HG03095 (cell line): ENCODE results near the gene PEDS1.
"Not testable (repeated sequence)": the region's sequence is repeated elsewhere in the genome, so short reads cannot be mapped to it uniquely, and the experiment has no call there.

Experiments used
- ATAC-seq: cut with Tn5 transposase; IDR thresholded peaks from one replicate; pipeline ENCODE4 v1.9.1; 2021; ENCODE audit warnings: moderate library complexity; ENCODE audit not compliant: unreplicated experiment

The PEDS1 gene

DNA sequence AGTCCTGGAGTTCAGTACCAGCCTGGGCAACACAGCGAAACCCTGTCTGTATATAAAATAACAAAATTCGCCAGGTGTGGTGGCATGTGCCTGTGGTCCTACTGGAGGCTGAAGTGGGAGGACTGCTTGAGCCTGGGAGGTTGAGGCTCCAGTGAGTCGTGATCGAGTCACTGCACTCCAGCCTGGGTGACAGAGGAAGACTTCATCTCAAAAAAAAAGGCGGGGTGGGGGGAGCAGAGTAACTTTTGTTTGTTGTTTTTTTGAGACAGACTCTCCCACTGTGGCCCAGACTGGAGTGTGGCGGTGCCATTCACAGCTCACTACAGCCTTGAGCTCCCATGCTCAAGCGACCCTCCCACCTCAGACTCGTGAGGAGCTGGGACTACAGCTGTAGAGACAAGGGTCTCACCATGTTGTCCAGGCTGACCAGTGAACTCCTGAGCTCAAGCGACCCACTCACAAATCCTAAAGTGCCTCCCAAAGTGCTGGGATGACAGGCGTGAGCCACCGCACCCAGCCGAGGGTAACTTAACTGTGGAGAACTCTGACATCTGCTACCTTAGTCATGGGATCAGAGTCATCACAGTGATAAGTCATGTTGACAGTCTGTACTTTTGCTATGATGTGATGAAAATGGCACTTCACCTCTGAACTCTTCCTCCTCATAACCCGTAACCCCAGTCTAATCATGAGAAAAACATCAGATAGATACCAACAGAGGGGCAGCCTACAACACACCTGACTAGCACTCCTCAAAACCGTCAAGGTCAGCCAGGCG lies 16.5 kb downstream of the PEDS1 start:
- no peak for ATAC-seq

DNA sequence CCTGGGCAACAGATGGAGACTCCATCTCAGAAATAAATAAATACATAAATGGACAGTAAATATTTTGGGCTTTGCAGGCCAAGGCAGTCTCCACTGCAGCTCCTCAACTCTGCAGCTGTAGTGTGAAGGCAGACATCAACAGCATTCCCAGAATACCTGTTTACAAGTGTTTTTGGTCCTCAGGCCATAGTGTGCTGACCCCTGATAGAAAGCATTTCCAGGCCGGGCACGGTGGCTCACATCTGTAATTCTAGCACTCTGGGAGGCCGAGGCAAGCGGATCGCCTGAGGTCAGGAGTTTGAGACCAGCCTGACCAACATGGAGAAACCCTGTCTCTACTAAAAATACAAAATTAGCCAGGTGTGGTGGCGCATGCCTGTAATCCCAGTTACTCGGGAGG lies 18.4 kb downstream of the PEDS1 start:
- ATAC-seq: not testable (repeated sequence)

DNA sequence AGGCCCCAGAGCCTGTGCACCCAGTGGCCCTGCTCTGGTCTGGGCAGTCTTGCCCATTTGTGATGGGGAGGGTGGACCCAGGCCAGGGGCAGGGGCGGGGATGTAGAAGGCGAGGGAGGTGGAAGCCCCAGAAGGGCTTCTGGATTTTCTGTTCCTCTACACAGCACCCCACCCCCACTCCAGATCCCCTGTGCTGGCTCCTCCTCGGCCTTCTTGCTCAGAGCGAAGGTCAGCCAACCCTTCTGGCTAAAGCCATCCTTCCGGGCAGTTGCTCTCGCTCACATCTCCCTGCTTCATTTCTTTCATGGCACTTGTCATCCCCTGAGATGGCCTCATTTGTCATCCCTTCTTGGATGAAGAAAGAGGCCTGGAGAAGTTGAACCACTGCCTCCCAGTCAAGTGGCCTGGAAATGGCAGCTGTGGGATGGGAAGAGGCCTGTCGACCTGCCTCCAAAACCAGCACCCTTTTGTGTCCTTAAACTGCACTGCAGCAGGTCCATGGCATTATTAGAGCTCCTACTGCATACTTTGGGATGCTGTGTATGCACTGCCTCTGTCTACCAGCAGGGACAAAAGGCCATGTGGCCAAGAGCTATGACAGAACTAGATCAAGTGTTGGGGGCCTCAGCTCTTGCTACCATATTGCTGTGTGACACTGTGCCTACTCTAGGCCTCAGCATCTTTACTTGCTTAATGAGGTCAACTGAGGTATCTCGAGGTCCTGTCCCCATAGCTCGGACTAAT lies 19.9 kb downstream of the PEDS1 start:
- ATAC-seq: no peak

DNA sequence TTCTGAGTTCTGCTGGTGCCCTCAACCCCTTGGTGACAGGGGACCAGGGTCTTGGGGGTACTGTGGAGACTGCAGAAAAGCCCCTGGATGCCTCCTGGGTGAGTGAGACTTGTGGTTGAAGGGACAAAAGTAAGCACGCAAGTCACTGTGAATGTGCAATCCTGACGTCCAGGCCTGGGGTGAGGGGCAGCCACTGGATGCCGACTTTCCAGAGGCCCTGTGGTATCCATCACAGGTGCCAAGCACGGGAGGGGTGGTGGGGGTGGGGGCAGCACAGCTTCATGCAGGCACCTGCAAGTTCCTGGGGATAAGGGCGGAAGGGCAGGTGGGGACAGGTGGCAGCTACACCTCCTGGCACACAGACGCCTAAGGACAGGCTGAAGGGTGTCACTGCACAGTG lies 20.5 kb downstream of the PEDS1 start:
- no peak for ATAC-seq

DNA sequence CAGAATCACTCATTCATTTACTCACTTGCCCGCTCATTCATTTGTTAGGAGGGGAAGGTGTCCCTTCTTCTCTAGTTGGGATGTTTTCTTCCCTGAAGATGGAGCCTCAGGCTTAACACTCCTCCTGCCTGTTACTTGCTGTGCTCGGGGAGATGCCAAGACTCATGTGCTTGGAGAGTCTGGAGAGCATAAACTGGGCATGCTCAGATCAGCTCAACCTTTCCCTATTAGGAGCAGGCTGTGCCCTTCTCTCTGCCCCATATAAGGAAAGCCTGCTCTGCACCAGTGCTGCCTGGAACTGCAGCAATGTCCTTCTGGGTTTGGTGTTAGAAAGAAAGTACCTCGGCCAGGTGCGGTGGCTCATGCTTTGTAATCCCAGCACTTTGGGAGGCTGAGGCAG lies 22.5 kb downstream of the PEDS1 start:
- ATAC-seq: no peak

DNA sequence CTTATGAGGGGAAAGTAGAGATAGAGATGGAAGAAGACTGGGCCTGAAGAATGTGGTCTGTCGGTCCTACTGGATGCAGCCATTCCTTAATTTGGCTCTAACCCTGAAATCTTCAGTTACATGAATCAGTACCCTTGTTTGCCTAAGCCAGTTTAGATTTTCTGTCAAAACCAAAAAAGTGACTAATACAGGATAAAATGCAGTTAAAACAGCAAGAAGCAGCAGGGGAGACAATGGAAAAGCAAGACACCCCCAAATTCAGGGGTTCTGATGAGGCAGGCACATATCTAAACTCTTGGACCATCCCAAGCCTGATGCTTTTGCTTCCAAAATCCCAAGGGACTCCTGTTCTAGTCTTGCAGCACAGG lies 23.2 kb downstream of the PEDS1 start:
- no peak for ATAC-seq

DNA sequence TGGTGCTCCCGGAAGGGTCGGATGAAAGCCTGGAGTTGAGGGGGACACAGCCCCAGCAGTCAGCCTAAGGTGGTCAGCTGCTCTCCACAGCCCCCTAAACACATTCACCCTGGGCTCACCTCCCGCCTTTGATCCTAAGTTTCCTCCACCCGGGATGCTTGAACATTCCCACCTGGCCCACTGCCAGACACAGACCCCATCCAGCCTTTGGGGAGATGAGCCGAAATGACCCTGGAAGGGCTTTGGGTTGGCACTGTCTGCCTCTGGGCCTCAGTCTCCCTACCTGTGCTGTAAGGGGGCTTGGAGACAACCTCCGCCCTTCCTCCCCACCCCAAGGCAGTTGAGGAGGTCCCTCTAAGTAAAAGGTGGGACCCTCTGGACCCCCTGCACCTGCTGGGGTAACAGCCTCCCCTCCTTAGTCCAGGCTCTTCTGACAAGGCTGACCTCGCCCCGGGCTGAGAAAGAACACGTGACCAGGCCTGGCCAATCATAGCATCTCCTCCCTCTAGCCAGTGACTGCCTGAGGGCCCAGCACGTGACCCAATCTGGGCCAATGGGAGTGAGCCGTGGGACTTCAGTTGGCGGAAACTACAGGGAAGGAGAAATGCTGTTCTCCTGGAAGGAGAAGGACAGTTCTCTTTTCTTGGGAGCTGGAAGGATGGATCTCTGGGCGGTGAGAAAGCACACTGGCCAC lies 23.7 kb downstream of the PEDS1 start:
- no peak for ATAC-seq

DNA sequence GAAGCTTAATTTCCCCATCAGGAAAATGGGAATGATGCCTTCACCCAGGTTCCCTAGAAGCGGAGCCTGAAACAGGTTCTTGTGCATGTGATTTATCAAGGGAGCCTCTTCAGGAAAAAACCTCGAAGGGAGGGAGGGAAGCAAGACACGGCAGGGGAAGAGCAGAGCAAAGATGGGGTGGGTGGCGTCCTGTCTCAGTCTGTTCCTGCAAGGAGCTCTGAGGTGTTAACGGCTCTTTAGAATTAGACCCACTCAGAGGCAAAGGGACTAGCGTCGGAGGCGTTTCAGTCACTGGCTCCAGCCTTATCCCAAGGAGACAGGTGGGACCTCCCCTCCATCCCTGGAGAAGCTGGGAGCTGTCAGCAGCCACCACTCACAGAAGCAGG lies 25.0 kb downstream of the PEDS1 start:
- no peak for ATAC-seq

DNA sequence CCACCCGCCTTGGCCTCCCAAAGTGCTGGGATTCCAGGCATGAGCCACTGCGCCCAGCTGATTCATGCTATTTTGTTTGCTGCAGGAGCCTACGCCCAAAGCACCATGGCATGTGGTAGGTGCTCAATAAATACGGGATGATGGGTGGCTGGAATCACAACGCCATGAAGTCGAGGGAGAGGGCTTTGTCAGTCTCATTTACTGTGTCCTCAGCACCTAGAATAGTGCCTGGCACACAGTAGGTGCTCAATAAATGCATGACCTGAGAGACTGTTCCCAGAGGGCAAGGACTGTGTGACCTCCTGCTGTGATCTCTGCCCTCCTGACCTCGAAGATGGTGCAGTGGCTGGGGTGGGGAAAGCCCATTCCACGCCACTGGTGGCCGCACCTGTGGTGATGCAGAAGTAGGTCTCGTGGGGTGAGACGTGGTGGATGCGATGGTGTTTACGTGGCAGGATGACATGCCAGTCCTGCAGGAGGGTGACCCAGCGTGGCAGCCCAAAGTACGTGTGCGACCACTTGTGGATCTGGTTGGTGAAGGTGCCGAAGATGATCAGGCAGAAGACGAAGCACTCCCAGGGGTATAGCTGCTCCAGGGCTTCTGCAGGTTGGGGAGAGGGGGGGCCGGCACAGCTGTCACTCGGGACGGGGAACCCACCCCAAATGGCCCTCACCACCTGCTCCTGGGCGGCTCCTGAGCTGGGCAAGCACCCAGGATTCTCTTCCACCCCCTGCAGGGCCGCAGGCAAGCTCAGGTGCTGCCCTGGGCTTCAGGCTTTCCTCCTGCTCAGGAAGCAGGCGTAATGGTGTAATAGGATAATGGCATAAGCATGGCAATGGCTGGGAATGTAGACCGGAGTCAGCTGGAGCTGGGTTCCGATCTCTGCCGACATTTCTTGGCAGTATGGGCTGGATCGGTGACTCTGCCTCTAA lies 25.7 kb downstream of the PEDS1 start:
- ATAC-seq: no peak

DNA sequence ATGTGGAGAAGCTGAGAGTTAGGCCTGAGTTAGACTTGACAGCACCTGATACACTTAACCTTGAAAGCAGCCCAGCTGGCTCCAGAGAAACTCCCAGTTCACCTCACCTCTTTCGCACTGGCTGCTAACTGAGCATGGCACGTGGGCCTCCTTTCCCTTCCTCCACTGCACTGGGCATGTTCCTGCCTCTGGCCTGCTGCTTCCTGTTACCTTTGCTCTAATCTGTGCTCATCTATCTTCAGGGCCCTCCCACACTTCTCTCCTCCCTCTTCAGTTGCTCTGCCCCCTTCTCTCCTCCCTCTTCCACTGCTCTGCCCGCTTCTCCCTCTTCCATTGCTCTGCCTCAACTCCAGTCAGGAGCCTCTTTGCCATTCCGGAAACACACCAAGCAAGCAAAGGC lies 26.9 kb downstream of the PEDS1 start:
- no peak for ATAC-seq

DNA sequence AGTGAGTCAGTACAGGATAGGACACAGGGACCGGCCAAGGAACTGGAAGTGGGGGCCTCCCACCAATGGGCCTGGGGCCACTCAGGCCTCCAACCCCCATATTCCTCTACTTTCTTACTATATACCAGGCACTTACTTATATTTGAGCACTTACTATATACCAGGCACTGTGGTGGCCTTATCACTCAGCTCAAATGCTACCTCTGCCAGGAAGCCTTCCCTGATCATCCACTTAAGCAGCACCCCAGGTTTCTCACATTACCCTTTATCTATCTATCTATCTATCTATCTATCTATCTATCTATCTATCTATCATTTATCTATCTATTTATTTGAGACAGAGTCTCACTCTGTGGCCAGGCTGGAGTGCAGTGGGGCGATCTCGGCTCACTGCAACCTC lies 28.2 kb downstream of the PEDS1 start:
- ATAC-seq: no peak

DNA sequence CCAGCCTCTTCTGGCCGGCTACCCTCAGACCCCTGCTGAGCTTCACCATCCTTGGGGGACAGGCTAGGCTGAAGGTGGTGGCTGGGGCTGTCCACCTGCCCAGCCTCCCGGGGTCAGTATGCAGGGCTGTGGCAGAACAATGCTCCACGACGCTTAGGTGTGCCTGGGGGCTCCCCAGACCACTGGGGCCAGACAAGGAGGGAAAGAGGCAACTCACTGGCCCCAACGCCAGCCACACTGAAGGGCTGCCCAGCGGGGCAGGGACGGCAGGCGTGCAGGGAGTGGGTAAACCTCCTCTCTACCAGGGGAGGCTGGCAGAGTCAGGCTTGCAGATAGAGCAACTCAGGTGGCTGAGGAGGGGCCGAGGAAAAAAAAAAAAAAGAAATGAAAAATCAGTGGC lies 29.0 kb downstream of the PEDS1 start:
- no peak for ATAC-seq

DNA sequence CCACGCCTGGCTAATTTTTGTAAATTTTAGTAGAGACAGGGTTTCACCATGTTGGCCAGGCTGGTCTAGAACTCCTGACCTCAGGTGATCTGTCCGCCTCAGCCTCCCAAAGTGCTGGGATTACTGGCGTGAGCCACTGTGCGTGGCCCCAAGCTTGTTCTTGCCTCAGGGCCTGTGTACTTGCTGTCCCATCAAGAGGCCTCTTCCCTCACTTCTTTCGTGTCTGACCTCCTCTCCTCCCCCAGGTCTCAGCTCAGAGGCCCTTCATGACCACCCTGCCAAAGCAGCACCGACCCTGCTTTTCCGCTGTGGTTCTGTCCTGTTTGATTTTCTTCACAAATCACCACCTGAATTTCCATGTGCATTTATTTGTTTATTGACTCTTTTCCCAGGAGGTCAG lies 30.1 kb downstream of the PEDS1 start:
- no peak for ATAC-seq

DNA sequence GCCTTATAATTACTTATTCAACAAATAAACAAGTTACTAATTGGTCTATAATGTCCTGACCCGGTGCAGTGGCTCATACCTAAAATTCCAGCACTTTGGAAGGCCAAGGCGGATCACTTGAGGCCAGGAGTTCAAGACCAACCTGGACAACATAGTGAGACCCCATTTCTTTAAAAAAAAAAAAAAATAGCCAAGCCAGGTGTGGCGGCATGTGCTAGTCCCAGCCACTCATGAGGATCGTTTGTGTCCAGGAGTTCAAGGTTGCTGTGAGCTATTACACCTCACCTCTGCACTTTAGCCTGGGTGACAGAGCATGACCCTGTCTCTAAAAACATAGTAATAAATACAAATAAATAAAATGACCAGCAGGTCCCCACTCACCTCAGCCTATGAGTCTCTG lies 30.8 kb downstream of the PEDS1 start:
- no peak for ATAC-seq

DNA sequence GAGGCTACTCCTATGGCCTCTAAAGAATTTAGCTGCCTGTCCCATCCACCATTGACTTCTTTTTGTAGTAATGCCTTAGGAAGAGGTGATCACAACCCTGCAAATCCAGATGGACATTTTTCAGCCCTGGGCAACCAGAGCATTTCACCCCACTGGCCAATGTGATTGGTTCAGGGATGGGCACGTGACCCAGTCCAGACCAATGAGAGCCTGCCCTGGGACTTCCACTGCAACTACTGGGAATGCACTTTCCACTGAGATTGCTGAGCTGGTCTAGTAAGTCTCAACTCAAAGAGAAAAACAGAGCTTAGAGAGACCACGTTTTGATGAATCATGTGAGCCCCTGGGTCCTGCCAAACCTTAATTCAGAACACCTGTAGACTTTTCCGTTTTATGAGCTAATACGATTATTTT lies 31.7 kb downstream of the PEDS1 start:
- no peak for ATAC-seq

DNA sequence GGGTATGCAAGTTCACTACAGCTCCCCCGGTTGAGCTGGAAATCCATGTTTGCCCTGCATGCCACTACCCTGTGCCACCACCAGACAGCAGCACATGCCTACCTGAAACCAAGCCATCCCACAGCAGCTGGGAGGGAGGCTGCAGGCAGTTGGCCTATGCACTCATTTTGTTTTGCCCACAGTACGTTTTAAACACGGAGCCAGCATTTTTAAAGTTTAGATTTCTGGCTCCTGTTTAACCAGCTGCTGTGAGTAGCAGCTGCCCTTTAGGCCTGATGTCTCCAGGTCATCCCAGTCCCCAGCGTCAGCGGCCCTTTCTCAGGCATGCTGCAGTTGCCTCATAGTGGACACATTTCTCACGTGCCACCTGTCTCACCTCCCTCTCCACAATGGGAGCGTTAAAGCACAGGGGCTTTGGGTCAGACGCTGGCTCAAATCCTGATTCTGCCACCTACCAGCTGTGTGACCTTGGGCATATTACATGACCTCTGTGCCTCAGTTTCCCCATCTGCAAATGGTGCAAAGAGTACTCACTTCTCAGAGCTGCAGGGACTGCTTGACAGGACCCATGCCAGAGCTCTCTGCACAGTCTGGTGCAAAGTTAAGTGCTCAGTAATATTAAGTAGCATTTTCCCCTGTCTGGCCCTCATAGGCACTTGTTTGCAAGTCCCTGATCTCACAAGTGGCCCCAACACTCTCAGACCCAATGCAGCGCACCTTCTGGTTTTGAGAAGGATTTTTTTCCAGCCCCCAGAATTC lies 32.4 kb downstream of the PEDS1 start:
- ATAC-seq: no peak

DNA sequence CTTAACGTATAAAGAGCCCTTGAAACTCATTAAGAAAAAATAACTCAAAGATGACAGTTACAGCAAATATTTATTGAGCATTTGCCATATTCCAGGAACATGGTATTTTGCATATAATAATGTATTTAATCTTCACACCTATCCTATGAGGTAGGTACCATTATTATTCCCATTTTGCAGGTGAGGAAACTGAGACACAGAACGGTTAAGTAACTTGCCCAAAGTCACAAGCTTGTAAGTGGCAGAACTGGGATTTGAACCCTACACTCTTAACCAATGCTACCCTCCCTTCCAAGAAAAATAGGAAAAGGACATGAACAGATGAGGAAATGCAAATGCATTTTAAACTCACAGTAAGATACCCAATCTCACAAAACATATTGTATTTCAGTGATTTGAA lies 35.3 kb downstream of the PEDS1 start:
- no peak for ATAC-seq

DNA sequence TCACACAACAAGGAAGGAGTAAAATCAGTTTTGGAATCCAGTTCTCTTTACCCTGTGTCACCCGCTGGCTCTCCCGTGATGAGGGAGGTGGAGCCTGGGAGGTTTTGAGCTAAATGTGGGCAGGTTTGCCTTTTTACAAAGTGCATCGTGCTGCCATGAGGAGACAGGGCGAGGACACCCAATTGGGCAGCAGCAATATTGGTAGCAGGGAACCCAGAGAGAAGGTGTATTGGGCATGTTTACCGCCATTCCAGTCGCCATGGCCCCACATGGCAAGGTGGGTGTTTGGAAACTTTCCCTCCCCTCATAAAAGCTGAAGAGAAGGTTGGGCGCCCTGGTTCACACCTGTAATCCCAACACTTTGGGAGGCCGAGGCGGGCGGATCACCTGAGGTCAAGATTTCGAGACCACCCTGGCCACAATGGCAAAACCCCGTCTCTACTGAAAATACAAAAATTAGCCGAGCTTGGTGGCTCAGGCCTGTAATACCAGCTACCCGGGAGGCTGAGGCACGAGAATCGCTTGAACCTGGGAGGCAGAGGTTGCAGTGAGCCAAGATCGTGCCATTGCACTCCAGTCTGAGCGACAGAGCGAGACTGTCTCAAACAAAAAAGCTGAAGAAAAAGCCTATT lies 37.0 kb downstream of the PEDS1 start:
- ATAC-seq: no peak

DNA sequence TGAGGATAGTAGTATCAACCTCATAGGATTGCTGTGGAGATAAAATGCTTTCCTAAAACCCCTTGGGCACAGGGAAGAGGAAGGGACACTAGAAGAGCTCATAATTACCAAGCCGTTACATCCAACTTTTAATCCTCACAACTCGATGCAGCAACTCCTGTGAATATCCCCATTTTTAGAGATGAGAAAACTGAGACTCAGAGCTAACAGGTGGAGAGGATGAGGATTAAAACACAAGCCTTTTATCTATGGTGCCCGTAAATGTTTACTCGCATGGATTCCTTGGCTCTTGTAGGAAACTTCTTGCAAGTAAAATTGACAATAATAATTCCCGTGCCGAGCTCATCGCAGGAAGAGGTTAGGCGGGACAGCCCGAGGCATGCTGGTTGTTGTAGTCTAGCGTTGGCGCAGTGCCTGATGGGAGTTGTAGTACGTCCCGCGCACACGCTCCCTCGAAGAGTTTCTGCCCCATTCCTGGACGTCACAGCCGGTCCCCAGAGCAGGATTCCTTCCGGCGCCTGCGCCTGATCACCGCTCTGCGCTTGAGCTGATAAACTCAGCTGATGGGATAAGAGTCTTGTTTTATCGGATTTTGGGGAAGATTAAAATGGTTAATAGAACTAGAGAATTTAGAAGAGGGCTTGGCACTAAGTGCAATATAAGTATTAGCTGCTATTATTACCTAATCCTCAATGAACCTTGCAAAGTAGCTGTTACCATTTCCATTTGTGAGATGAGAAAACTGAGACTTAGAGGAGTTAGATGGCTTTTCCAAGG lies 37.7 kb downstream of the PEDS1 start:
- peak; percentile 68 for ATAC-seq
